ENCODE data around the gene CRB3.

GRCh38 chr19:6465006-6465405 lies 935 bp downstream of the CRB3 start:
- no peak for TF ChIP-seq CTCF (IDR thresholded peaks at IDR 0.05; ENCODE audit: low read depth, low read length, missing input control)
- no peak for TF ChIP-seq FOXA1 (IDR thresholded peaks at IDR 0.05)

All from liver (tissue), 2 donors.